HG03175 (cell line): ENCODE data around the gene PHF11.

Experiments
- ATAC-seq: cut with Tn5 transposase; IDR thresholded peaks from one replicate; pipeline ENCODE4 v1.9.1; 2021; ENCODE audit warnings: mild to moderate bottlenecking, moderate library complexity; ENCODE audit not compliant: unreplicated experiment

PHF11 gene

DNA sequence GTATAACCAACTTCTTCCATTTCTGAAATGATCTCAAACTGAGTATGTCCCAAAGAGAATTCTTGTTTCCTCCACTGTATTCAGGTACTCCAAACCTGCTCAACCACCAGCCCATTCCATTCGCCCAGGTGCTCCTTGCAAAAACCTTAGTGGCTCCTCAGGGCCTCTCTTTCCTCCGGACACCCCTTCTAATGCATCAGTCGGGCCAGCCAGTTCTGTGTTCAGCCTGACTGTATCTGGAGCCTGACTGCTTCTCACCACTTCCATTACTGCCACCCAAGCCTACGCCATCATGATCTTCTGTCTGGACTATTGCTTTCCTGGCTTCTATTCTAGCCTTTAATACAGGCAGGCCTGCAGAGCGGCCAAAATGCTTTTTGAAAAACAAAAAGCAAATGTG is 1.5 kb downstream of the PHF11 start:
- no peak for ATAC-seq

GRCh38 chr13:49498206-49498605 is 2.5 kb downstream of the PHF11 start:
- ATAC-seq: no peak

- no peak for ATAC-seq
Observed at GRCh38 chr13:49499889-49500660, 4.3 kb downstream of the PHF11 start.

DNA sequence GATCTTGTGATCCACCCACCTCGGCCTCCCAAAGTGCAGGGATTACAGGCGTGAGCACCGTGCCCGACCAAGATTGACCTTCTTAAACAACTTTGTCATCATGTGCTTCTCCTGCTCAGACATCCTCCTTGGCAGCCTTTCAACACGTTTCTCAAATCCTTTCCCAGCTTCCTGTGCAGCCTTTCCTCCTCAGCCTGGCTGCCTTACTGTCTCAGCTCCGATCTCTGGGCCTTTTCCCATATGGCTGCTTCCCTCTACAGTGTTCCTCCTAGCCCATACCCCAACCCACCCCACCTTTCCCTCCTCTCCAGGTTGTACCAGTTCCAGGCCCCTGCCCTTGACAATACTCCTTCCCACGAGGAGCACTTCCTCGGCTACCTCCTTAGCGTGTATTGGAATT is 7.2 kb downstream of the PHF11 start:
- no peak for ATAC-seq

GRCh38 chr13:49503951-49504350 is 8.2 kb downstream of the PHF11 start:
- ATAC-seq: no peak

- ATAC-seq: no peak
Observed at GRCh38 chr13:49512578-49512977, 16.8 kb downstream of the PHF11 start.

DNA sequence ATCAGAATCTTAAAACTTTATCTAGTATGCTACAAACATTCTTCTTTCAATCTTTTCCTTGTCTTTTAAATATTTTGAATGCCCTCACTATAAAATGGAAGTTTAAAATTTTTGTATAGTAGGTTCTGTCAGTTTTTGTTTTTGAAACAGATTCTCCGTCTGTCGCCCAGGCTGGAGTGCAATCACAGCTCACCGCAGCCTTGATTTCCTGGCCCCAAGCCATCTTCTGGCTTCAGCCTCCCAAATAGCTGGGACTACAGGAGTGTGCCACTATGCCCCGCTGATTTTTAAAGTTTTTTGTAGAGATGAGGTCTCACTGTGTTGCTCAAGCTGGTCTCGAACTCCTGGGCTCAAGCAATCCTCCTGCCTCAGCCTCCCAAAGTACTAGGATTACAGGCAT is 20.7 kb downstream of the PHF11 start:
- ATAC-seq: no peak

GRCh38 chr13:49517461-49517860 is 21.7 kb downstream of the PHF11 start:
- no peak for ATAC-seq

DNA sequence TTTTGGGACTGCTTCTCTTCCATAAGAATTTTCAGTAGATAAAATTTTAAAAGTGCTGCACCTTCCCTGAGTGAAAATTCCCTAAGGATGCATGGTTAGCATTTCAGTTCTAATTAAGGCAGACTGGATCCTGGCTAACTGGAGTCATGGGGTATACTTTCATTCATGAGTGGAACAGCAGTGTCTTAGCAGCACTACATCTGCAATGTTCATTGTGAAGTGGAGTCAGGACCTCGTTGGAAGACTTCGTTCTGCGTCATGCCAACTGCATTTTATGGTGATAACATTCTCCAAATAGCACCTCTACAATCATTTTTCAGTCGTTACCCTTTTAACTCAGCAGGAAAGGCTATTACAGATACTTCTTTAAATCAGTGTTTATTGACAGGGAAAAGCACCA is 25.5 kb downstream of the PHF11 start:
- ATAC-seq: no peak

- ATAC-seq: no peak
Observed at GRCh38 chr13:49524740-49525501, 29.2 kb downstream of the PHF11 start.

GRCh38 chr13:49527123-49527522 is 31.4 kb downstream of the PHF11 start:
- no peak for ATAC-seq

DNA sequence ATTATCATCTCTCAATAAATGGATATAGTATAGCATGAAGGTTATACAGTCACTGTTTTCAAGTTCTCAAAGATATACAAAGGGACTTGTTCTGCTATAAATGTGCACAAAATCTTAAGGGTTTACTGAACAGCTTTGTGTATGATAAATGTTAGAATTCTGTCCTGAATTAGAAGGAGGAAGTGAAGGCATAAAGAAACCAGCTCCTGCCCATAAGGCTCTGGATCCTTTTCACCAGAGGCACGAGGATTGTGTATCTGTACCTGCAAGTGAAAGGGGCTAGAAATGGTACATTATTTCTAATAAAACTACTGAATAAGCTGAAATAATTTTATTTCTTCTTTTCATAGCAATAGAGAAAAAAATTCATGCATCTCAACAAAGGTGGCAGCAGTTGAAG is 32.4 kb downstream of the PHF11 start:
- no peak for ATAC-seq

- ATAC-seq: no peak
Observed at GRCh38 chr13:49530457-49530856, 34.7 kb downstream of the PHF11 start.

GRCh38 chr13:49532593-49532992 is 36.8 kb downstream of the PHF11 start:
- ATAC-seq: no peak

DNA sequence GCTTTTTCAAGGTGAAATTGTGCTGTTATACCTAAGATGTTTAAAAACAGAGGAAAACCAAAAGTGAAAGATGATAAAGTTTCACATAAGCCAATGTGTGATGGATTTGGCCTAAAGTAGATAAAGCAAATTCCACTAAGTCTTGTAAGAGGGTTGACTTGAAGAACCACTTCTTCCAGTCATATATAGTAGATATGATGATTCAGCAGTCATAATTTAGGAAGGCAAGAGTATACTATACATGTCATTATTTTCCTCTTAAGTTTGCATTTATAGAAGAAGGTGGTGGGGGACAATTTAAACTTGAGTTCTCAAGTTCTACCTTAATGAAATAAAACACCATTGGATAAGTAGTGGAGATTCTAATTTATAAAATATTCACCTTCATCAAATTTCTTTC is 37.3 kb downstream of the PHF11 start:
- no peak for ATAC-seq

DNA sequence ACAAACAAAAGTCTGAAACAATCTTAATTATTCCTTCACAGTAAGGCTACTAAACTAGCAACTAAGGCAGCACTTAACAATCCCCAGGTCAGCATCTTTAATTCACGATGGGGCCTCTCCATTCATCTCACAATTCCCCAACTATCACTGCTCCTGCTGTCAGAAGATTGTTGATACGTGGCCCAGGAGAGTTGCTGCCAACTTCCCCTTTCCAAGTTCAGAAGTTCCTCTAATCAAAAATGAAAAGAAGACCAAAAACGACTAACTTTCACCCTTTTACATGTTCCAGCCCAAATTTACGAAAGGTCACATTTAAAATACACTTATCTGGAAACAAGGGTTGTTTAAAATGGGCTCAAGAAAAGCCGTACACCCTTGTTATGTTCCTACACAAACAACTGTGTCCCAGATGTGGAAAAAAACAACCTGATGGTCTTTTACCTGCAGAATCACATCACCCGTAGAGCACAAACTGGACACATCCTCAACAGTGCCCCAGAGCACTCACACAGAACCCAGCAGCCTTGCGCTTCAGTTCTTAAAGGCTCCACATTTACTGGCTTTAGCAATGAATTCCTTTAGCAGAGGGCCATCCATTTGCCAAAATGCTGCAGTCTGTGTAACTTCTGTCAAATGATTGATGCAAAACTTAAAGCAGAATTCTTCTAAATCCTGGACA is 38.0 kb downstream of the PHF11 start:
- no peak for ATAC-seq

GRCh38 chr13:49536144-49536873 is 40.6 kb downstream of the PHF11 start:
- no peak for ATAC-seq

GRCh38 chr13:49538404-49538803 is 42.7 kb downstream of the PHF11 start:
- ATAC-seq: no peak

GRCh38 chr13:49539313-49539712 is 43.6 kb downstream of the PHF11 start:
- no peak for ATAC-seq

GRCh38 chr13:49539746-49540145 is 44.0 kb downstream of the PHF11 start:
- no peak for ATAC-seq

GRCh38 chr13:49540552-49540951 is 44.8 kb downstream of the PHF11 start:
- ATAC-seq: no peak
